Mucosa of gallbladder (tissue), 1 donor: Measurements from ENCODE around the gene SEZ6. TPM values are rescaled to one million over a fixed set of nuclear protein-coding genes. Genes with fewer than 3 reads are reported as not detected.

Source experiments
- DNase-seq: peaks from one replicate; pipeline ENCODE4 v3.0.0-alpha.2; 2020; ENCODE audit warnings: low spot score
- total RNA-seq: library from RNA; stranded (reverse); gene quantifications from one replicate; pipeline ENCODE4 v1.2.1, GENCODE V29; 2021
- donor health status: DM: no; HTN: no; CAD: no.

SEZ6 gene
- total RNA-seq, 1 donor from 2014 or later = not detected

- peak; percentile 64 for DNase-seq
Observed at GRCh38 chr17:28953444-28954118, 52.3 kb downstream of the SEZ6 start.

DNA sequence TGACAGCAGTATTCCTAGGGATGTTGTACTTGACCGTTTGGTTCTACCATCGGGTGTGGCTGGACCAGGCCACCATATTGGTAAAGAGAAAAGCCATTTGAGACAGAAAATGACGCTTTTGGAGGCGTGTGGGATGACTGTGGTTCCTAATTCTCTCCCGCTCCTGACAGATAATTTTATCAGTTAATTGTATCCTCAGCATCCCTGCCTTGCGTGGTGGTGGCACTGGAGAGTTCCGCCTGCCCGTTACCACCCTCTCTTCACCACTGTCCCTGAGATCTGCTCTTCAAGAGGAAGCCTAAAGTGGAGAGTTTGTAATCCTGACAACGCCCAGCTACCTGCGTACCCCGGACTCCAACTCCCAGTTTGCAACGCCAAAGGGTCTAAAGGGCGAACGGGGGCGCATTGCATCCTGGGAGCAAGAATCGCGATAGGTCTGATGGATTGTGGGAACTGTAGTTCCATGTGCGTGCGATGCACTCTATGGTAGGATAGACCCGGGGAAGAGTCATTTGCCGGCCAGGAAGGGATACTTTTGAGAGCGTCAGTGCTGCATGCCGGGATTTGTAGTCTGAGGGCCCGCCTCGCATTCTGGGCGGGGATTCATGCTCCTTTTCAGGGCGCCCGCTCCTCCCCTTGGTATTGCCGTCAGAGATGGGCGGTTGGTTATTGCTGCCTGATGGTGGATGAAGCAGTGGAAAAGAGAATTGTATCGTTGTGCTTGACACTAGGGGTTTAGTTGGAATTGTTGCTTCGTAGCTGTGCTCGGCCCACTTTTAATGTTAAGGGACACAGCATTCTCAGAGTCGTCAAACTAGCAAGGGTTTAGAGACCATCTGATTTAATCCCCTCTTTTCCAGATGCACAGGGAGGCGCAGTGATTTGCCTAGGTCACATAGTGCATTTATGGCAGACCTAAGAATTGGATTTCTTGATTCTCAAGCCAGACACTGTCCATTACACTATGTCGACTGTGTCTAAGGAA lies 53.5 kb downstream of the SEZ6 start:
- peak; percentile 99 for DNase-seq

- peak; percentile 100 for DNase-seq
Observed at GRCh38 chr17:28951428-28951990, 54.3 kb downstream of the SEZ6 start, which contains the start of gene PHF12. TSS of gene PHF12 (minus strand) at chr17:28951518. CDS start at chr17:28950960, 558 bp downstream.

GRCh38 chr17:28950752-28951427 lies 54.9 kb downstream of the SEZ6 start:
- no peak for DNase-seq

- DNase-seq = peak; percentile 45
Observed at GRCh38 chr17:28950017-28950751, 55.6 kb downstream of the SEZ6 start.

- peak; percentile 45 for DNase-seq
Observed at GRCh38 chr17:28949185-28950016, 56.4 kb downstream of the SEZ6 start.

- DNase-seq = peak; percentile 32
Observed at GRCh38 chr17:28948873-28949184, 57.0 kb downstream of the SEZ6 start.

GRCh38 chr17:28948342-28948741 lies 57.5 kb downstream of the SEZ6 start:
- no peak for DNase-seq

GRCh38 chr17:28947639-28948038 lies 58.2 kb downstream of the SEZ6 start:
- no peak for DNase-seq

DNA sequence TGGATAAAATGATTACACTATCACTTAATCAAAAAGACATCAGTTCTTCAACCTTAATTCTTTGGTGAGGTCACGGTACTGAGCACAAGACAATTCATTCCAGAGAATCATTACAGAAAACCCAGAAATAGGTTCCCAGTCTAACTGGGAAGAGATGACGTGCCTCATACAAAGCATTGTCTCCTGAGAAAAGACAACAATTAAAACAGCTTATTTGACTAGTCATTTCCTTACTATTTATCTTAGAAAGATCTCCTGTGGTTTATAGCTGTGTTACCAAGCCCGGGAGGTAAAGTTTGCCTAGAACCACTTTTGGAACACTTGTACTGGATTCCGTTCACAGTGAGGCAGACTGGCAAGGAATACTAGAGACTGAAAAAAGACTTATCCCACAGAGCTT lies 59.6 kb downstream of the SEZ6 start:
- no peak for DNase-seq

DNA sequence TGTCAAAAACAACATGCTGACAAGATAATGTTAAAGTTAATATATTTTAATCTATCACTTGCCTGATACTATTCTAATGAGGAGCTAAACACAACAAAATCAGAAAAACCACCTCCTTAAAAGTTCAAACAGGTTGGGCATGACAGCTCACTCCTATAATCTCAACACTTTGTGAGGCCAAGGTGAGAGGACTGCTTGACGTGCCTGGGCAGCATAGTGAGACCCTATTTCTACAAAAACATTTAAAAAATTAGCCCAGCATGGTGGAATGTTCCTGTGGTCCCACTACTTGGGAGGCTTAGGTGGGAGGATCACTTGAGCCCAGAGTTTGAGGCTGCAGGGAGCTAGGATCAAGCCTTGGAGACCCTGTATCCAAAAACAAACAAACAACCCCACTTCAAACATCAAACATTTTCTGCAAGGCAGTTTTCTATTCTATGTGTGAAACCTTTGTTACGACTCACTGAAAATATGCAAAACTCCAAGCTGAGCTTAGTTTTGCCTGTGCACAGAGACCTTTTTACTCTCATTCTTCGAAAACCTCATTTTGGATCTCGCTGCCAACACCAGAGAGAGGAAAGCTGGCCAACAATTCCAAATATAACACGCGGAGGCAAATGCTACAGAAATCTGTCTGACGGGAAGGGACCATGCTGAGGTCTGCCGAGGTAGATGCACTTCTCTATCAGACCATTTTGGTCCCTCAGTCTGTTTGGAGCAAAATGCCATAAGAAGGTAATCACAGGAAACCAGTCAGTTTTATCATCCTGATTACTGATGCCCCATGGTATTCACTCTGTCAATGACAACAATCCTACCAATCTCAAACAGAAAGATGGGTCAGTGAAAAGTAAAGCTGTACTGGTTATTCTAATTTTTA lies 60.7 kb downstream of the SEZ6 start:
- no peak for DNase-seq

- no peak for DNase-seq
Observed at GRCh38 chr17:28944343-28944742, 61.5 kb downstream of the SEZ6 start.

DNA sequence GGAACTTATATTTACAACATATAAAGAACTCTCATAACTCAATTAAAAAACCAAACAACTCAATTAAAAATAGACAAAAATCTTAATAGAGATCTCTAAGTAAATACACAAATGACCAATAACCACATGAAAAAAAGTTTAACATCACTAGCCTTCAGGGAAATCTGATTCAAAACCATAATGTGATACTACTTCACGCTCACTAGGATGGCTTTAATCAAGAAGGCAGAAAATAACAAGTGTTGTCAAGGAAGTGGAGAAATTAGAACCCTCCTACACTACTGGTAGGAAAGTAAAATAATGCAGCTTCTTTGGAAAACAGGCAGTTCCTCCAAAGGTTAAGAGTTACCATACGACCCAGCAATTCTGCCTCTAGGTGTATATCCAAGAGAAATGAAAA lies 62.9 kb downstream of the SEZ6 start:
- no peak for DNase-seq

GRCh38 chr17:28941251-28941650 lies 64.6 kb downstream of the SEZ6 start:
- DNase-seq = no peak

DNA sequence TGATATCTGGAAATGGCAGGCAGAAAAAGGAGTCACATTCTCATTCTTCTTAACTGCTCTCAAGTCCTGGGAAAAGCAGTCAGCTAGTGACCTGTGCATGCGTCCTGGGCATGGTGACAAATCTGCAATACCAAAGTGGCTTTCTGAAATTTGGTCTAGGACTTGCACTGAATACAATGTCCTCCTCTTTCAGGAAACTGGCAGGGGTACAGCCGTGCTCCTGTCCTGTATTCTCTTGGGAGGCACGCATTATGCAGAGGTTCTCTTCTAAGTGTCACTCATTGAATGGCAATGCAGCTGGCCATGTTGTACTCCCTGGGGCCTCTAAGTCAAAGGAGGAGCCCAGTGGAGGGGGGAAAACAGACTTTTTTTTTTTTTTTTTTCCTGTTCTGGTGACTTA lies 65.2 kb downstream of the SEZ6 start:
- DNase-seq = no peak

GRCh38 chr17:28940142-28940541 lies 65.7 kb downstream of the SEZ6 start:
- no peak for DNase-seq

- DNase-seq = no peak
Observed at GRCh38 chr17:28938552-28938951, 67.3 kb downstream of the SEZ6 start.

GRCh38 chr17:28937044-28937729 lies 68.6 kb downstream of the SEZ6 start:
- DNase-seq = no peak
